Activated naive CD4-positive, alpha-beta T cell treated with anti-CD3 and anti-CD28 coated beads, Interleukin-2, amount 50 U/mL, for 24 hours (primary cell): ENCODE data around the gene PCSK1N.
"Not testable (repeated sequence)": the region's sequence is repeated elsewhere in the genome, so short reads cannot be mapped to it uniquely, and the experiment has no call there.

Source experiments
- H3K27ac Mint-ChIP-seq: one replicate; pipeline ENCODE4 v1.8.0; 2021; ENCODE audit warnings: mild to moderate bottlenecking, mixed read lengths
- H3K27me3 Mint-ChIP-seq: one replicate; pipeline ENCODE4 v1.8.0; 2021; ENCODE audit warnings: mixed read lengths
- H3K36me3 Mint-ChIP-seq: one replicate; pipeline ENCODE4 v1.8.0; 2021; ENCODE audit warnings: mixed read lengths
- H3K4me1 Mint-ChIP-seq: one replicate; pipeline ENCODE4 v1.8.0; 2021; ENCODE audit warnings: mixed read lengths
- H3K4me3 Mint-ChIP-seq: one replicate; pipeline ENCODE4 v1.8.0; 2021; ENCODE audit warnings: mild to moderate bottlenecking, mixed read lengths
- H3K9me3 Mint-ChIP-seq: one replicate; pipeline ENCODE4 v1.8.0; 2021; ENCODE audit warnings: mixed read lengths

PCSK1N gene

DNA sequence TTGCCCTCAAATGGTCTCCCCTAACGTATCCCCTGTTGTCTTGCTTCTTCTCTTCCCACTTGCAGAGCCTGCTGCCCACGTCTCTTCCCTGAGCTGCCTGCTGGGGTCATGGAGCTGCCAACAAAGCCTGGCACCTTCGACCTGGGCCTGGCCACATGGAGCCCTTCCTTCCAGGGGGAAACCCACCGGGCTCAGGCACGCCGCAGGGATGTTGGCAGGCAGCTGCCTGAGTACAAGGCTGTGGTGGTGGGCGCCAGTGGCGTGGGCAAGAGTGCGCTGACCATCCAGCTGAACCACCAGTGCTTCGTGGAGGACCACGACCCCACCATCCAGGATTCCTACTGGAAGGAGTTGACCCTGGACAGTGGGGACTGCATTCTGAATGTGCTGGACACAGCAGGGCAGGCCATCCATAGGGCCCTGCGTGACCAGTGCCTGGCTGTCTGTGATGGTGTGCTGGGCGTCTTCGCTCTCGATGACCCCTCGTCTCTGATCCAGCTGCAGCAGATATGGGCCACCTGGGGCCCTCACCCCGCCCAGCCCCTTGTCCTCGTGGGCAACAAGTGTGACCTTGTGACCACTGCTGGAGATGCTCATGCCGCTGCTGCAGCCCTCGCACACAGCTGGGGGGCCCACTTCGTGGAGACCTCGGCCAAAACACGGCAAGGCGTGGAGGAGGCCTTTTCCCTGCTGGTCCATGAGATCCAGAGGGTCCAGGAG lies 6.2 kb downstream of the PCSK1N start:
- peaks cover 16% of the 10 kb centered on the region for H3K4me1 Mint-ChIP-seq
- H3K27ac Mint-ChIP-seq = no peak overlapping the region
- no peak overlapping the region for H3K4me3 Mint-ChIP-seq
- H3K9me3 Mint-ChIP-seq = no peaks in the 10 kb centered on the region
- no peaks in the 10 kb centered on the region for H3K36me3 Mint-ChIP-seq
- peaks cover 22% of the 10 kb centered on the region for H3K27me3 Mint-ChIP-seq

- Mint-ChIP-seq H3K27ac (no peak overlapping the region), H3K27me3 (peaks cover 15% of the 10 kb centered on the region), H3K36me3 (no peaks in the 10 kb centered on the region), H3K4me1 (peaks cover 10% of the 10 kb centered on the region), H3K9me3 (no peaks in the 10 kb centered on the region), H3K4me3 (peak overlapping the region; percentile 19)
Measured at GRCh38 chrX:48827654-48827968, 7.8 kb downstream of the PCSK1N start.

DNA sequence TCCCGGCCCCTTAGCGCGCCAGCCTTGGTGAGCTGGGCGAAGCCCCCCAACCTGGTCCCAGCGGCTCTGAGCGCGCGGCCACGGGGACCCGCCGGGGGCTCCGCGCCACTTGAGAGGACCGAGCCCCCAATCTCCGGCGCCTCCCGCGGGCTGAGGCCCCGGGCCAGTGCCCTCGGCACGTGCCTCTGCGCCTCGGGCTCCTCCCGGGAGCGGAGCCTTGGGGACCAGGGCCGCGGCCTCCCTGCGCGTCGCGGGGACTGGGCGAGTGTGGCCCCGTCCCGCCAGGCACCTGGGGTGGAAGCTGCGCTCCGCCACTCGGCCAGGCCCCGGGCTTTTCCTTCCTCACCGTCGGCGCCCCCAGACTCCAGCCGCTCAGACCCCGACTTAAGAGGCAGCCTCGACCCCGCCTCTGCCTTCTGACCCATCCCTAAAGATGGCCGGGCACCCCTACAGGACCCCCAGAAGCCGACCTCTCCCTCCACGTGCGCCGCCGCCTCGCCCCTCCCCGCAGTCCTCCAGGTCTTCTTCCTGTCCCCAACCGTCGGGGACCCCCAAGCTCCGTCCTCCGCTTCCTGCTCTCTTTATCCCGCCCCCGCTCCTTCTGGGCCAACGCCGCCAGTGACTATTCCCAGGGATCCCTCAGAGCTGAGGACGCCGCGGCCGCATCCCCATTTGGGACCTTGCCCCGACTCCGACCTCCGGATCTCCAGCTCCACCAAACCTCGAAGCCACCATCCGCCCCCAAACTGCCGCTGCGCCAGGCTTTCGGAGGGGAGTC lies 8.3 kb downstream of the PCSK1N start:
- Mint-ChIP-seq H3K36me3 (no peaks in the 10 kb centered on the region), H3K27ac (no peak overlapping the region), H3K27me3 (peaks cover 15% of the 10 kb centered on the region), H3K9me3 (no peaks in the 10 kb centered on the region), H3K4me1 (peaks cover 10% of the 10 kb centered on the region), H3K4me3 (peak overlapping the region; percentile 19)

DNA sequence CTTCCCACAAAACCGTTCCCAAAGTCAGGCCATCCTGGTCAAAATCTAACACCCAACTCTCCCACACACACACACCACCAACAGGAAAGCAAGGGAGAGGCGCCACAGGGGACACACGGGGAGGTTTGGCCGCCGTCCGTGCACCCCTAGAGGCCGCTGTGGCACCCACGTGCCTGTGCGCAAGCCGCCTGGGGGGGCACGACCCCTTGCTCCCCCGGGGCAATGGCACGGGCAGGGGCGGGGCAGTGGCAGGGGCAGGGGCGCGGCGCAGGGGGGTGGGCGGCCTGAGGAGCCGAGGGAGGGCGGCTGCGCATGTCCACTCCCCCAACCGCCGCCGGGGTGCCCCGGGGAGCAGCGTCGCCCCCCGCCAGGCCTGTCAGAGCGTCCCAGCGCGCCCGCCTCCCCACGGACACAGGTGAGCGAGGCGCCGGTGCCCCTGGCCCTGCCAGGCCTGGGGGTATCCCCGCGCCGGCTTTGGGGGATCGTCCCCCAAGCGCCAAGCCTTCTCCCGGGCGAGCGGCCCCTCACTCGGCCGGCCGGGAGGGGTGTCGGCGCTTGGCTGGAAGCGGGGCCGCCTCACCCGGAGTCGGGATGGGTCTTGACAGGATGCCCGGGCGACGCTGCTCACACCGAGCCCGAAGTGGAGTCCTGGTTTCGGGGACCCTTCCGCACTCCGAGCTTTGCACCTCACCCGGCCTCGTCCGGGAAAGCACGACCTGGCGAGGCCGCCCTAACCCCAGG lies 9.1 kb downstream of the PCSK1N start, which contains the start of gene ERAS:
ERAS (plus strand) TSS at position 379 of the 741 bp plus-strand sequence. CDS start 2,611 bp downstream, outside the sequence.
- Mint-ChIP-seq H3K36me3 (no peaks in the 10 kb centered on the region), H3K9me3 (no peaks in the 10 kb centered on the region), H3K27ac (no peak within 1 kb of the TSS), H3K27me3 (peaks cover 15% of the 10 kb centered on the region), H3K4me3 (peak within 1 kb of the TSS; percentile 47), H3K4me1 (peaks cover 10% of the 10 kb centered on the region)

GRCh38 chrX:48824066-48824465 lies 11.3 kb downstream of the PCSK1N start:
- Mint-ChIP-seq H3K4me3 (no peak overlapping the region), H3K27me3 (peaks cover 7% of the 10 kb centered on the region), H3K4me1 (peaks cover 6% of the 10 kb centered on the region), H3K27ac (no peak overlapping the region), H3K9me3 (no peaks in the 10 kb centered on the region), H3K36me3 (peaks cover 2% of the 10 kb centered on the region)

- H3K4me1 Mint-ChIP-seq = peaks cover 6% of the 10 kb centered on the region
- H3K27me3 Mint-ChIP-seq = peaks cover 3% of the 10 kb centered on the region
- H3K9me3 Mint-ChIP-seq = no peaks in the 10 kb centered on the region
- no peak overlapping the region for H3K27ac Mint-ChIP-seq
- H3K4me3 Mint-ChIP-seq = no peak overlapping the region
- H3K36me3 Mint-ChIP-seq = peaks cover 2% of the 10 kb centered on the region
Measured at GRCh38 chrX:48823053-48823452, 12.4 kb downstream of the PCSK1N start.

- H3K27me3 Mint-ChIP-seq, H3K36me3 Mint-ChIP-seq, H3K4me1 Mint-ChIP-seq, H3K9me3 Mint-ChIP-seq, H3K4me3 Mint-ChIP-seq, H3K27ac Mint-ChIP-seq: not testable (repeated sequence)
Measured at GRCh38 chrX:48819394-48819793, 16.0 kb downstream of the PCSK1N start.

- H3K27me3 Mint-ChIP-seq = no peaks in the 10 kb centered on the region
- no peak overlapping the region for H3K4me3 Mint-ChIP-seq
- no peaks in the 10 kb centered on the region for H3K4me1 Mint-ChIP-seq
- no peak overlapping the region for H3K27ac Mint-ChIP-seq
- H3K36me3 Mint-ChIP-seq = peaks cover 5% of the 10 kb centered on the region
- H3K9me3 Mint-ChIP-seq = no peaks in the 10 kb centered on the region
Measured at GRCh38 chrX:48818866-48819265, 16.5 kb downstream of the PCSK1N start.

DNA sequence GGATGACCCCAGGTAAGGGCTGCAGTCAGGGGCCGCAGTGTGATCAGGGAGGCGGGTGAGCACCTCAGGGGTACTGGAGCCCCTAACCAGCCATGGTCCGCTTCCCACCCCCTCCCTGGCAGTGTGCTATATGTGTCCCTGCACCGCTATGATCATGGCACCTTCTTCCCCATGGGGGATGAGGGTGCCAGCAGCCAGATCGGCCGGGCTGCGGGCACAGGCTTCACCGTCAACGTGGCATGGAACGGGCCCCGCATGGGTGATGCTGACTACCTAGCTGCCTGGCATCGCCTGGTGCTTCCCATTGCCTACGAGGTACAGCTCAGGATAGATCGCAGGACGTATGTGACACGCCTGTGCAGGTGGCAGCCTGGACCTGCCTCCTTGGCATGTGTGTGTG lies 17.3 kb downstream of the PCSK1N start:
- Mint-ChIP-seq H3K4me3 (no peak overlapping the region), H3K9me3 (no peaks in the 10 kb centered on the region), H3K36me3 (peaks cover 6% of the 10 kb centered on the region), H3K27ac (no peak overlapping the region), H3K4me1 (no peaks in the 10 kb centered on the region), H3K27me3 (no peaks in the 10 kb centered on the region)

DNA sequence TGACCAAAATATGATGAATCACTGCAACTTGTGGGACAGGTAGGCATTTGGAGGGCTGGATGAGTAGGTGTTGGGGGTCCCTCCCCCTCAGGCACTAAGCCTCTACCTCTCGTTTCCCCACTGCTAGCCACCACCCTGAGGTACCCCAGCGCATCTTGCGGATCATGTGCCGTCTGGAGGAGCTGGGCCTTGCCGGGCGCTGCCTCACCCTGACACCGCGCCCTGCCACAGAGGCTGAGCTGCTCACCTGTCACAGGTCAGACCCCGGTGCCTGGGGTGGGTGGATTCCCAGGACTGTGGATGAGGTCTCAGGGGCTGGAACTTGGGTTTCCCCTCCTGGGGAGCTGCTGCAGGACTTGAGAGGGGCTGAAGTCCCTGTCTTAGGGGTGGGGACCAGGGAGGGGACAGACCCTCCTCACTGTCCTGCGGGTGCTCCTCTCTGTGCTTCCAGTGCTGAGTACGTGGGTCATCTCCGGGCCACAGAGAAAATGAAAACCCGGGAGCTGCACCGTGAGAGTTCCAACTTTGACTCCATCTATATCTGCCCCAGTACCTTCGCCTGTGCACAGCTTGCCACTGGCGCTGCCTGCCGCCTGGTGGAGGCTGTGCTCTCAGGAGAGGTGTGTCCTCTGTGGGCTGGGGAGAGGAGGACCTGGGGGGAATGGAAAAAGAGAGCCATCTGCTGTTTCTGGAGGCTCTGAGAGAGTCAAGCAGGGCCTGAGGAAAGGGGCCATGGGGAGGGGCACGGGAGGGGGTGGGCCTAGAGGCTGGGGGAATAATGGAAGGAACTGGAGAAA lies 19.2 kb downstream of the PCSK1N start:
- Mint-ChIP-seq H3K27me3 (no peaks in the 10 kb centered on the region), H3K27ac (no peak overlapping the region), H3K4me1 (no peaks in the 10 kb centered on the region), H3K4me3 (no peak overlapping the region), H3K9me3 (no peaks in the 10 kb centered on the region), H3K36me3 (peaks cover 9% of the 10 kb centered on the region)

GRCh38 chrX:48815266-48815665 lies 20.1 kb downstream of the PCSK1N start:
- Mint-ChIP-seq H3K36me3 (peaks cover 9% of the 10 kb centered on the region), H3K4me3 (no peak overlapping the region), H3K27me3 (no peaks in the 10 kb centered on the region), H3K4me1 (no peaks in the 10 kb centered on the region), H3K27ac (no peak overlapping the region), H3K9me3 (no peaks in the 10 kb centered on the region)

GRCh38 chrX:48814722-48815121 lies 20.7 kb downstream of the PCSK1N start:
- Mint-ChIP-seq H3K4me1 (no peaks in the 10 kb centered on the region), H3K27me3 (no peaks in the 10 kb centered on the region), H3K27ac (no peak overlapping the region), H3K4me3 (no peak overlapping the region), H3K9me3 (no peaks in the 10 kb centered on the region), H3K36me3 (peaks cover 7% of the 10 kb centered on the region)

DNA sequence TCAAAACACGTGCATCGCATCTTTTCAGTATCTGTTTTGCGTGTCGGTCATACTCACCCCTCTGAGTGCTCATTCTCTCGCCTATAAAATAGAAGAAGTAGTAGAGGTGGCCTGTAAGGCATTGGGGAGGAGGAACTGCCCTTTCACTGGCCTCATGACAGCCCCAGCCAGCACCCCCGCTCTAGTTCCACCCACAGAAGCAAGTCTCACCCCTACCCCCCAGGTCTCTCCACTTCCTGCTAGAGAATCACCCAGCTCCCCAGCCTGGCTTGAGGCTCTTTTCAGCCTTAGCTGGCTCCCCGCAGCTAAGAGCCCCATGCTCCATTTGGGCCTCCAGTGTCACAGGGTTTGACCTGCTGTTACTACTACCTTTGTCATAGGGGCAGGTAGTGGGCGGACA lies 21.8 kb downstream of the PCSK1N start:
- Mint-ChIP-seq H3K4me1 (no peaks in the 10 kb centered on the region), H3K9me3 (no peaks in the 10 kb centered on the region), H3K27me3 (no peaks in the 10 kb centered on the region), H3K4me3 (no peak overlapping the region), H3K27ac (no peak overlapping the region), H3K36me3 (peaks cover 7% of the 10 kb centered on the region)

DNA sequence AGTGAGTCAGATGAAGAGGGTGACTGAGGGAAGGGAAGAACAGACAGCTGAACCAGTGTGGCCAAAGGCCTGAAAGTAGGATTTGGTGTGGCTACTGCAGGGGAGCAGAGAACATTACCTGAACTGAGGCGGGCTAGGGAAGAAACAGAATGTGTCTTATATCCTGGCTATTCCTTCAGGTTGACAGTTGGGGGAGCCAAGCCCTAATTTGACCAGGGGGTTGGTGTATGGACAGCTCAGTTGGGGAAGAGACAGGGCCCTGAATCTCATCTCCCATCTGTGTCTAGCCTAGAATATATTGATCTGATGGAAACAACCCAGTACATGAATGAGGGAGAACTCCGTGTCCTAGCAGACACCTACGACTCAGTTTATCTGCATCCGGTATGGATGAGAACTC lies 29.3 kb downstream of the PCSK1N start:
- H3K36me3 Mint-ChIP-seq = peaks cover 6% of the 10 kb centered on the region
- H3K4me3 Mint-ChIP-seq = peak overlapping the region; percentile 13
- peaks cover 26% of the 10 kb centered on the region for H3K4me1 Mint-ChIP-seq
- H3K27ac Mint-ChIP-seq = peak overlapping the region; percentile 89
- H3K9me3 Mint-ChIP-seq = no peaks in the 10 kb centered on the region
- no peaks in the 10 kb centered on the region for H3K27me3 Mint-ChIP-seq

DNA sequence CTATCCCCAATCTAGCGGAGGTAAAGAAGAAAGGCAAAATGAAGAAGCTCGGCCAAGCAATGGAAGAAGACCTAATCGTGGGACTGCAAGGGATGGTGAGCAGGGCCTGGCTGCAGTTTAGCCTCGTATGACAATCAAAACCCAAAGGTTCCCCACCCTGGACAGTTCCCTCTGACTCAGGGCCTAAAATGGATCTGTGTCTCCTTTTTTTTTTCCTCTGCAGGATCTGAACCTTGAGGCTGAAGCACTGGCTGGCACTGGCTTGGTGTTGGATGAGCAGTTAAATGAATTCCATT lies 32.6 kb downstream of the PCSK1N start:
- H3K4me3 Mint-ChIP-seq = peak overlapping the region; percentile 96
- H3K4me1 Mint-ChIP-seq = peaks cover 31% of the 10 kb centered on the region
- peaks cover 6% of the 10 kb centered on the region for H3K36me3 Mint-ChIP-seq
- no peaks in the 10 kb centered on the region for H3K27me3 Mint-ChIP-seq
- H3K9me3 Mint-ChIP-seq = no peaks in the 10 kb centered on the region
- peak overlapping the region; percentile 4 for H3K27ac Mint-ChIP-seq
